GM10847 (cell line): Measurements from ENCODE around the gene LIME1.

ENCODE experiments used
- POLR2A ChIP-seq: IDR thresholded peaks from 2 replicates; pipeline ENCODE4 v1.6.1; 2011; ENCODE audit not compliant: insufficient read length; ENCODE audit errors: extremely low read depth

Gene LIME1

DNA sequence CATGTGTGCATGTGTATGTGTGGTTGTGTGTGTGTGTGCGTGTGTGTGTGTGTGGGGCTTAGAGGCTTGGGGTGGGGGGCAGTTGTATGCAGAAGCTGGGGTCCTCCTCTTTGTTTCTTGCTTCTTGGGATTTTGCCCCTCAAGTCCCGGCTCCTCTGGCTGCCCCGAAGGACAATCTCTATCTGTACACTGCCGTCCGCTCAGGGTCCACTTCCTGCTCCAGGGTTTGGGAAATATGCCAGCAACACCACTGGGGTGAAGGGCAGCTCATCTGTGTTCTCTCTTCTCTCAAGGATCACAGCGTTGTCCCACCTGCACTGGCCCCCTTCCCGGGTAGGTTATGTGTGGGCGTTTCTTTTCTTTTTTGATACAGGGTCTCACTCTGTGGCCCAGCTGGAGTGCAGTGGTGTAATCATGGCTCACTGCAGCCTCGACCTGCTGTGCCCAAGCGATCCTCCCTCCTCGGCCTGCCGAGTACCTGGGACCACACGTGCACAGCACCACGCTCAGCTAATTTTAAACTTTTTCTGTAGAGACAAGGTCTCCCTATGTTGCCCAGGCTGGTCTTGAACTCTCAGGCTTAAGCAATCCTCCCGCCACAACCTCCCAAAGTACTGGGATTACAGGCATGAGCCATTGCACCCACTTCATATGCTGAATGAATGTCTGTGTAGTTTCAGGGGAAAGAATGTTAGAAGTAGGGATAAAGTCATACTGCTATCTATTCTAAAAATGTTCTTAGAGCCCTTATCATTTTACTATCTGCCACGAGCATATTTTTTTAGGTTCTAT lies 28.8 kb downstream of the LIME1 start:
- no peak for TF ChIP-seq POLR2A

- TF ChIP-seq POLR2A, result no peak
Observed at GRCh38 chr20:63765902-63766301, 29.4 kb downstream of the LIME1 start.

DNA sequence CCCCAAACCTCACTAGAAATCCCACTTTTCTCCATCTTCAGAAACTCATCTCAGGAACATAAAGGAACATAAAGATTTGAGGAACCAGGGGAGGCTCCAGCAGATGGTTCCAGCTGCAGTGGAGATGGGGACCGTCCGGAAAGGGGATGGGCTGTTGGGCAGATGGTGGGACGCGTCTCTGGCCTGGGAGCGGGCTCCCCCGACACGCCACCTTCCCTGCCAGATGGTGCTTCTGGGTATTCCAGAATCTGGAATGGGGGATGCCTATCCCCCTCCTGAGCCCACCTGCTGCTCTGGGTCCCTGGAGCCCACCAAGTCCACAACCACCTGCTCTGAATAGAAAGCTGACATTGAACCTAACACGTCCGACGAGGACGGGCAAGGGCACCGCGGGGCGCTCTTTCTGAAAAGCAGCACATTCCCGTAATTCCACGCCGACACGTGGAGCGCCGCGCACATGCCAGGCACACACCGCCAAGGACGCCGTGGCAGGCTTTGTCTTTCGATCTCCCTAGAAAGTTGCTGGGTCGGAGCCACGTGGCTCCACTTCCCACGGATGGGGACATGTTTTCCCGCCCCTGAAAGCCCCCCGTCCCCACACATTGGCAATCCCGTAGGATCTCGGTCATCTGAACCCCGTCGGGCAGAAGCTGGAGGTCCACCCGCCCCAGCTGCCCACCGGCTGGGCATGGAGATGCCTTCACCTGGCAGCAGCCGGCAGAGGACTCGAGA lies 30.4 kb downstream of the LIME1 start:
- TF ChIP-seq POLR2A, result no peak

GRCh38 chr20:63767456-63767855 lies 31.0 kb downstream of the LIME1 start:
- TF ChIP-seq POLR2A, result no peak

GRCh38 chr20:63767886-63768285 lies 31.4 kb downstream of the LIME1 start:
- no peak for TF ChIP-seq POLR2A

DNA sequence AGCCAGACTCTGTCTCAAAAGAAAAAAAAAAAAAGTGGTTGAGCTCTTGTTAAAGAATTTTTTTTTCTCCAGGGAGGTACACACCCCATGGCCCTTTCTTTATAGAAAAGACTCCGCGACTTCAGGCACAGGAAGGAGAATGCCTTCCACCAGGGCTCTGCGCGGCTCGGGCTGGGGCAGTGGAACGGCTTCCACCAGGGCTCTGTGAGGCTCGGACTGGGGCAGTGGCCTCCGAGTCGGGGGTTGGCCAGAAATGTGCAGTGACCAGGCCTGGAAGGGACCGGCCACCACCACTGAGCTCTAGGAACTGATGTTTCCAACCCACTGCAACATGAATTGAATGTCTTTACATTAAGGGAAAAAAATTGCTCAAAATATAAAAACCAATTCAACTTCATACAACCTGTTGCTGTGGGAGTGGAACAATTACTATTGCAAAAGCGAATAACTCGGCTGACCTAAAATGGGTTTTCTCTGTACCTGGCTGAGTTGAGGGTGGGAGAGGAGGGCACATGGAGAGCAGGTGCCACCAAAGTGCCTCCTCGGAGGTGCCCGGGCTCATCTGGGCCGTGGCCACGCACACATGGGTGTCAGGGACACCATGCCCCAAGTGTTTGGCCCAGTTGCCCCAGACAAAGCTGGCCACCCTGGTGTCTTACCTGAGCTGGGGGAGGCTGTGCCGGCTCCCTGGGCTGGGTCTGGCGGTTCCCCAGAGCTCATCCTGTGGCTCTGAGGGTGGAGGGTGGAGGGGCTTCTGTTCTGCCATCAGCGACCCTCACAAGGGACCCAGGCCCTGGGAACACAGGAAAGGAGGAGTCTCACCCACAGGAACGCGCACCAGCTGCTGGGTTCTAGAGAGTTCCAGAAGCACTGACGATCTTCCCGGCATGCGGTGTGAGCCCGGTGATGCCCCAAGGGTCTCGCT lies 32.4 kb downstream of the LIME1 start:
- no peak for TF ChIP-seq POLR2A

- TF ChIP-seq POLR2A, result no peak
Observed at GRCh38 chr20:63769891-63770474, 33.5 kb downstream of the LIME1 start.

- no peak for TF ChIP-seq POLR2A
Observed at GRCh38 chr20:63771046-63771707, 34.7 kb downstream of the LIME1 start.

DNA sequence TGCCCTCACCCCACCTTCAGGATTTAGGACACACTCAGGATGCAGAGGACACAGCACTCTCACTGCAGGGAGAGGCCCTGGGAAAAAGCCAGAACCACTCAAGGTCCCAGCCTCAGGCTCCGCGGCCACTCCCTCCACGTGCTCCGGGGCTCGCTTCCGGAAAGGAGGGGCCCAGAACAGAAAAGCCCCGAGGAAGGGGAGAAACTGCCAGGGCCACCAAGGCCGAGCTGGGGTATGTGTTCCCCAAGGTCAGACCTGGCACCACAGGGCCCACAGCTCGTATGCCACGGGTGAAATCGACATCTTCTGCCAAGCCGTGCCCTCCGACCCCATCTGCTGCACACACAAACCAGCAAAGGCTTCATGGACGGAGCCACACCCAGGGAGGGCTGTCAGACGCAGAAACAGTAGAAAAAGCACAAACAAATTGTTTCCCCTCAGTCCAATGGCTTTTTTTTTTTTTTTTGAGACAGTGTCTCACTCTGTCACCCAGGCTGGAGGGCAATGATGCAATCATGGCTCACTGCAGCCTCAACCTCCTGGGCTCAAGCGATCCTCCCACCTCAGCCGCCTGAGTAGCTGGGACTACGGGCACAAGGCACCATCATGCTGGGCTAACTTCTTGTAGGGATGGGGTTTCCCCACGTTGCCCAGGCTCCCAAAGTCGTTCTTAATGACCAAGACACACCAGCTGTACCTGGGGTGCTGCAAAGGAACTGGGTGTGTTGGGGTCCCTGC lies 36.5 kb downstream of the LIME1 start:
- no peak for TF ChIP-seq POLR2A

DNA sequence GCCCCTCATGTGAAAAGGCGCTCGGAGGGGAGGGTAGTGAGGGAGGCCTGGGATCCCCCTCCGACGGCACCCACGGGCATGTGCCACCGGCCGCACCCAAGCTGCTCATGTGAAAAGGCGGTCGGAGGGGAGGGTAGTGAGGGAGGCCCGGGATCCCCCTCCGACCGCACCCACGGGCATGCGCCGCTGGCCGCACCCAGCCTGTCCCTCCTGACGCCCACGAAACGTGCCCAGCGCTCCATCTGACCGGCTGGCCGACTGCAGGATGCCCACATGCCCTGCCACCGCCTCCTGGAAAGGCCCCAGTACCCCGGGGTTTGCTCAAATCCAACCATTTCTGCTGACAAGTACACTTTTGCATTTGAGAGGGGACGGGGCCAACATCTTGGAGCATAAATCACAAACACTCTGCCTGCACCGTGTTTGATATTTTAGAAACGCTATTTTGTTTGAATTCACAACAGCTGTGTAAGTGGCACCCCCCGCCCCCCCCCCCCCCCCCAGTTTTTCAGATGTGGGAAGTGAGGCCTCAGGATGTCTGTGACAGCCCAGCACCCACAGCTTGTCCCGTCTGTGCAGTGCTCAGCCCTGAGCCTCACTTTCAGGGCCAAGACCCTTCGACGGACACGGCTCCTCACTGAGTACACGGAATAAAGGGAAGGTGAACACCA lies 37.2 kb downstream of the LIME1 start:
- no peak for TF ChIP-seq POLR2A

GRCh38 chr20:63774306-63774705 lies 37.8 kb downstream of the LIME1 start:
- no peak for TF ChIP-seq POLR2A

DNA sequence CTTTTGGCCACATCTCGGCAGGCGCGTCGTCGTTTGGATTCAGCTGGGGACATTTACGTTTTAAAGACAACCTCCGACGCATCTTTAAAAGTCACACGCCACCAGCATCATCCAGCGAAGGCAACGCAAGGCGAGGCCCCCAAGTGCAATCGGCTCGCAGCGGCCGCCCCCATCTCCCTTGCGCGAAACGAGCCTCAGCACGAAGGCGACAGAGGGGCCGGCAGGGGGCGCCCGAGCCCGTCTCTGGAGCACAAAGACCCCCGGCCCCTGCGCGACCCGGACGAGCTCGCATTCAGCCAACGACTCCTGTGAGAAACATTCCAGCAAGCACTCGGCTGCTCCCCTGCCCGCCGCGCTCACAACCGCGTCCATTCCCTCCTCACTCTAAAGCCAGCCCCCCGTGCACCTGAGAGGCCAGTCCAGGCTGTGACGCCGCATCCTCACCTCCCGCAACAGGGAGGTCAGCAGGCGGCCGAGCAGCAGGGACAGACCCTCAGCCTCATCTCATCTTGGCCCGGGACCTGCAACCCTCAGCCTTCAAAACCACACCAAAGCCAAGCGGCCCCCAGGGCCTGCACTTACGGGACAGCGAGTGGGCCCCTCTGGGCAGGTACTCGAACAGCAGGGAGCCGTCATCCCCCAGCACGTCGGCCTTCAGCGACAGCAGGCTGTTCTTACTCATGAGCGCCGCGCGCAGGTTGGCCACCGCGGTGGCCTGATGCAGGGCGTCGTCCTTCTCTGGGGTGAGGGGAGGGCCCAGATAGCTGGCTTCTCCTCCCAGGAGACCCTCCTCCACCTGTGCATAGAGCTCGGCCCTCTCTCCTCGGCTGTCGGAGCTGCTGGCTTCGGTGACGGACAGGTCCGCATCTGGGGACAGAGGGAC lies 38.9 kb downstream of the LIME1 start:
- no peak for TF ChIP-seq POLR2A

DNA sequence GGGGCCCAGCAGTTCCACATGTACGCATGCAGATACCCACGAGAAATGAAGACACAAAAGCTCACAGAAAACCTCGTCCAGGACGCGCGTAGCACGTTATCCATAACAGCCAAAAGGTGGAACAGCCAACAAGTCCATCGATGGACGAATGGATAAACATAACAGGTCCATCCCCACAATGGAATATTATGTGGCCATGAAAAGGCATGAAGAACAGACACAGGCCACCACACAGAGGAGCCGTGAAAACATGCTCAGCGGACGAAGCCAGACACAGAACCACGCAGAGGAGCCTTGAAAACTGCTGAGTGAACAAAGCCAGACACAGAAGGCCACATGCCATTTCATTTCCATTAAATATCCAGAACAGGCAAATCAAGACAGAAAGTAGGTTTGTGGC lies 41.1 kb downstream of the LIME1 start:
- TF ChIP-seq POLR2A, result no peak
